Ovary (tissue), 3 donors: Measurements from ENCODE around the gene ID3.

Experiments
- CTCF ChIP-seq, 3 donors: fragments of 450-650 bp in 2 of 3; fragments of 200-600 bp in 1 of 3; IDR thresholded peaks; one replicate each; pipeline versions ENCODE4 v1.5.1 to v1.8.0; 2016 to 2022; ENCODE audit warnings: antibody characterized with exemption in 3 of 3, mild to moderate bottlenecking in 1 of 3
- POLR2A ChIP-seq: fragments of 450-650 bp; IDR thresholded peaks from one replicate; pipeline ENCODE4 v1.6.1; 2017; ENCODE audit warnings: antibody characterized with exemption, mild to moderate bottlenecking, moderate library complexity
- donor health status: DM: no; HTN: no; CAD: no.

GRCh38 chr1:23588749-23589548 lies 29.6 kb upstream of the ID3 start:
- no peak for TF ChIP-seq CTCF (IDR thresholded peaks at IDR 0.05)
- no peak for TF ChIP-seq POLR2A
